ENCODE data around the gene RXFP4.

The RXFP4 gene

DNA sequence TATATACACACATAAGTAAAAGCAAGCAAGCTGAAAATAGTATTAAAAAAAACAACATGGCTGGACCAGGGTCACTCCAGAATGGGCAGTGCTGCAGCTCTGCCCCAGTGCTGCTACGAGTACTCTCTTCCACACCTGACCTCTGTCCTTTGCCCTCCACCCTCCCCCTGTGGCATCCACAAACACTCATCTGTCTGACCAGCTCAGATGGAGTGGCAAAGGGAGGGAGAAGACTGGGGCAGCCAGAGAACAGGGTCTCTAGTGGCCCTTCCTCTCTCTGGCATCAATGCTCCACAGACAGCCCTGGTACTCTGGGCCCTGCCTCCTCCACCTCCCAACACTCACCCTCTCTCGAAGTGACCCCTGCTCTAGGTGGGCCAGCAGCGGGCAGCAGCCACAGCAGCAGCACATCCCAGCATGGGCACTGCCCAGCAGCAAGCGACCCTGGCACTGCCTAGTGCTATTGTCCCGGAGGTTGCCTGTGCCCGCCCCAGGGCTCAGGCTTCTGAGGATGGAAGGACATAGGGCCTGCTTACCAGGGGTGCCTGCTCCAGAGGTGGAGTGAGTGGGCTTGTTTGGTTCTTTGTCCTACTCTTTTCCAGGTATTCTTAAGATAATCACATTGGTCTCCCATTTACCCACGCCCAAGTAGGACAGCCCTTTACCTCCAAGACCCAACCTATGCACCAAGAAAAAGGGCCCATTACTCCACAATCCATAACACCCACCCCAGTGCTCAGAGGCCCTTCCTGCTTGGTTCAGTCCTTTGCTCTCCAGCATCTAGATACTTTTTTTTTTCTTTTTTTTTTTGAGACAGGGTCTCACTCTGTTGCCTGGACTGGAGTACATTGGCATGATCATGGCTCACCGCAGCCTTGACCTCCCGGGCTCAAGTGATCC is 30.7 kb downstream of the RXFP4 start:
- Histone ChIP-seq H3K36me3 (ENCODE audit: low read depth) (peaks cover 82% of the 10 kb centered on the region), H3K4me3 (ENCODE audit: severe bottlenecking) (no peak overlapping the region), H3K27me3 (ENCODE audit: insufficient read depth, poor library complexity, severe bottlenecking) (no peaks in the 10 kb centered on the region), H3K9me3 (ENCODE audit: severe bottlenecking) (no peaks in the 10 kb centered on the region), H3K27ac (ENCODE audit: poor library complexity, severe bottlenecking) (peak overlapping the region; percentile 12), H3K4me1 (ENCODE audit: insufficient read depth, poor library complexity, severe bottlenecking) (peaks cover 27% of the 10 kb centered on the region)
- DNase-seq (ENCODE audit: low spot score) (no peak), ATAC-seq (ENCODE audit: low read depth) (no peak)
- TF ChIP-seq, protein P1, sequence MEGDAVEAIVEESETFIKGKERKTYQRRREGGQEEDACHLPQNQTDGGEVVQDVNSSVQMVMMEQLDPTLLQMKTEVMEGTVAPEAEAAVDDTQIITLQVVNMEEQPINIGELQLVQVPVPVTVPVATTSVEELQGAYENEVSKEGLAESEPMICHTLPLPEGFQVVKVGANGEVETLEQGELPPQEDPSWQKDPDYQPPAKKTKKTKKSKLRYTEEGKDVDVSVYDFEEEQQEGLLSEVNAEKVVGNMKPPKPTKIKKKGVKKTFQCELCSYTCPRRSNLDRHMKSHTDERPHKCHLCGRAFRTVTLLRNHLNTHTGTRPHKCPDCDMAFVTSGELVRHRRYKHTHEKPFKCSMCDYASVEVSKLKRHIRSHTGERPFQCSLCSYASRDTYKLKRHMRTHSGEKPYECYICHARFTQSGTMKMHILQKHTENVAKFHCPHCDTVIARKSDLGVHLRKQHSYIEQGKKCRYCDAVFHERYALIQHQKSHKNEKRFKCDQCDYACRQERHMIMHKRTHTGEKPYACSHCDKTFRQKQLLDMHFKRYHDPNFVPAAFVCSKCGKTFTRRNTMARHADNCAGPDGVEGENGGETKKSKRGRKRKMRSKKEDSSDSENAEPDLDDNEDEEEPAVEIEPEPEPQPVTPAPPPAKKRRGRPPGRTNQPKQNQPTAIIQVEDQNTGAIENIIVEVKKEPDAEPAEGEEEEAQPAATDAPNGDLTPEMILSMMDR (IDR thresholded peaks at IDR 0.05; ENCODE audit: poor library complexity, severe bottlenecking): no peak

GRCh38 chr1:155973723-155974122 is 32.3 kb downstream of the RXFP4 start:
- no peak for DNase-seq (ENCODE audit: low spot score)
- ATAC-seq (ENCODE audit: low read depth): no peak
- Histone ChIP-seq H3K36me3 (ENCODE audit: low read depth) (peaks cover 73% of the 10 kb centered on the region), H3K27ac (ENCODE audit: poor library complexity, severe bottlenecking) (peak overlapping the region; percentile 96), H3K27me3 (ENCODE audit: insufficient read depth, poor library complexity, severe bottlenecking) (no peaks in the 10 kb centered on the region), H3K9me3 (ENCODE audit: severe bottlenecking) (no peaks in the 10 kb centered on the region), H3K4me3 (ENCODE audit: severe bottlenecking) (no peak overlapping the region), H3K4me1 (ENCODE audit: insufficient read depth, poor library complexity, severe bottlenecking) (peaks cover 27% of the 10 kb centered on the region)
- TF ChIP-seq, protein P1 (IDR thresholded peaks at IDR 0.05; ENCODE audit: poor library complexity, severe bottlenecking): no peak

GRCh38 chr1:155974208-155975115 is 33.0 kb downstream of the RXFP4 start:
- DNase-seq (ENCODE audit: low spot score) (no peak), ATAC-seq (ENCODE audit: low read depth) (no peak)
- Histone ChIP-seq H3K9me3 (ENCODE audit: severe bottlenecking) (no peaks in the 10 kb centered on the region), H3K4me1 (ENCODE audit: insufficient read depth, poor library complexity, severe bottlenecking) (peaks cover 27% of the 10 kb centered on the region), H3K36me3 (ENCODE audit: low read depth) (peaks cover 65% of the 10 kb centered on the region), H3K27ac (ENCODE audit: poor library complexity, severe bottlenecking) (peak overlapping the region; percentile 96), H3K4me3 (ENCODE audit: severe bottlenecking) (no peak overlapping the region), H3K27me3 (ENCODE audit: insufficient read depth, poor library complexity, severe bottlenecking) (no peaks in the 10 kb centered on the region)
- TF ChIP-seq, protein P1 (IDR thresholded peaks at IDR 0.05; ENCODE audit: poor library complexity, severe bottlenecking): no peak

GRCh38 chr1:155975375-155976061 is 34.1 kb downstream of the RXFP4 start:
- no peaks in the 10 kb centered on the region for H3K27me3 ChIP-seq (ENCODE audit: insufficient read depth, poor library complexity, severe bottlenecking)

More at GRCh38 chr1:155975375-155976061, 34.1 kb downstream of the RXFP4 start:
- Histone ChIP-seq H3K4me1 (ENCODE audit: insufficient read depth, poor library complexity, severe bottlenecking) (peaks cover 34% of the 10 kb centered on the region), H3K9me3 (ENCODE audit: severe bottlenecking) (no peaks in the 10 kb centered on the region), H3K4me3 (ENCODE audit: severe bottlenecking) (peak overlapping the region; percentile 61), H3K36me3 (ENCODE audit: low read depth) (peaks cover 64% of the 10 kb centered on the region), H3K27ac (ENCODE audit: poor library complexity, severe bottlenecking) (peak overlapping the region; percentile 96)
- no peak for ATAC-seq (ENCODE audit: low read depth)
- TF ChIP-seq, protein P1 (IDR thresholded peaks at IDR 0.05; ENCODE audit: poor library complexity, severe bottlenecking): no peak
- DNase-seq (ENCODE audit: low spot score): no peak

Data from RWPE2 (cell line).